GM23338 (cell line): ENCODE results near the gene TMEM116. TPM values are rescaled to one million over a fixed set of nuclear protein-coding genes. Genes with fewer than 3 reads are reported as not detected.

Source experiments
- ATAC-seq: fragments of 200-7000 bp; cut with Tn5 transposase; 3 replicates; pipeline ENCODE4 v1.9.1; 2020
- DNase-seq: peaks from one replicate; pipeline ENCODE4 v3.0.0-alpha.2; 2015; ENCODE audit warnings: low spot score
- H2AFZ ChIP-seq: fragments of 200-600 bp; sonication (generic); 2 replicates; pipeline ENCODE4 v1.8.0; 2016; ENCODE audit warnings: antibody characterized with exemption, mild to moderate bottlenecking, moderate library complexity
- H3F3A ChIP-seq: fragments of 200-600 bp; sonication (generic); replicated peaks from 2 replicates; pipeline ENCODE4 v1.8.0; 2017; ENCODE audit warnings: antibody characterized with exemption, mixed run types, low read depth
- H3K27ac ChIP-seq: fragments of 200-600 bp; sonication (generic); 2 replicates; pipeline ENCODE4 v1.6.1; 2016; ENCODE audit warnings: low read depth
- H3K27me3 ChIP-seq: fragments of 200-600 bp; sonication (generic); 2 replicates; pipeline ENCODE4 v1.8.0; 2016; ENCODE audit warnings: mild to moderate bottlenecking, mixed run types, moderate library complexity; ENCODE audit not compliant: insufficient read depth
- H3K36me3 ChIP-seq: fragments of 200-600 bp; sonication (generic); 2 replicates; pipeline ENCODE4 v1.8.0; 2016; ENCODE audit warnings: mild to moderate bottlenecking; ENCODE audit not compliant: insufficient read depth
- H3K4me1 ChIP-seq: fragments of 200-600 bp; sonication (generic); 2 replicates; pipeline ENCODE4 v1.8.0; 2016; ENCODE audit warnings: mild to moderate bottlenecking, moderate library complexity; ENCODE audit not compliant: insufficient read depth
- H3K4me2 ChIP-seq: fragments of 200-600 bp; sonication (generic); 2 replicates; pipeline ENCODE4 v1.7.1; 2017; ENCODE audit warnings: mixed run types
- H3K4me3 ChIP-seq: fragments of 200-600 bp; sonication (generic); 2 replicates; pipeline ENCODE4 v1.6.1; 2016; ENCODE audit warnings: mixed run types
- H3K79me2 ChIP-seq: fragments of 200-600 bp; sonication (generic); replicated peaks from 2 replicates; pipeline ENCODE4 v1.8.0; 2017; ENCODE audit warnings: mild to moderate bottlenecking; ENCODE audit not compliant: insufficient read depth
- H3K9me2 ChIP-seq: fragments of 200-600 bp; sonication (generic); 2 replicates; pipeline ENCODE4 v1.8.0; 2017; ENCODE audit not compliant: insufficient read depth
- H4K20me1 ChIP-seq: fragments of 200-600 bp; sonication (generic); replicated peaks from 2 replicates; pipeline ENCODE4 v1.8.0; 2017; ENCODE audit warnings: mild to moderate bottlenecking; ENCODE audit not compliant: insufficient read depth
- H3K27ac Mint-ChIP-seq: 2 replicates; pipeline ENCODE4 v1.8.0; 2020; ENCODE audit warnings: inconsistent platforms, mild to moderate bottlenecking, moderate library complexity, mixed read lengths
- H3K27me3 Mint-ChIP-seq: 3 replicates; pipeline ENCODE4 v1.8.0; 2022; ENCODE audit warnings: low read depth, mild to moderate bottlenecking, moderate library complexity, mixed read lengths, inconsistent platforms; ENCODE audit not compliant: insufficient read depth, poor library complexity
- H3K36me3 Mint-ChIP-seq: 3 replicates; pipeline ENCODE4 v1.8.0; 2021; ENCODE audit warnings: low read depth, mild to moderate bottlenecking, inconsistent platforms, moderate library complexity, mixed read lengths
- H3K4me1 Mint-ChIP-seq: 3 replicates; pipeline ENCODE4 v1.8.0; 2020; ENCODE audit warnings: mild to moderate bottlenecking, inconsistent platforms, mixed read lengths
- H3K4me3 Mint-ChIP-seq: 3 replicates; pipeline ENCODE4 v1.8.0; 2021; ENCODE audit warnings: moderate library complexity, mild to moderate bottlenecking, inconsistent platforms, mixed read lengths
- H3K9me3 Mint-ChIP-seq: 3 replicates; pipeline ENCODE4 v1.8.0; 2020; ENCODE audit warnings: moderate library complexity, mild to moderate bottlenecking, inconsistent platforms, mixed read lengths
- CREB1 ChIP-seq: fragments of 250-450 bp; sonication (Bioruptor Pico); IDR thresholded peaks from 2 replicates; pipeline ENCODE4 v1.5.0; 2020; ENCODE audit warnings: low read depth, mild to moderate bottlenecking, moderate library complexity
- ETS1 ChIP-seq: IDR thresholded peaks from 2 replicates; pipeline ENCODE4 v1.6.1; 2016; ENCODE audit warnings: antibody characterized with exemption
- EZH2 ChIP-seq: fragments of 200-600 bp; sonication (generic); IDR thresholded peaks from one replicate; pipeline ENCODE4 v1.8.0; 2017; ENCODE audit warnings: antibody characterized with exemption, mild to moderate bottlenecking, low read depth; ENCODE audit not compliant: unreplicated experiment
- EZH2phosphoT487 ChIP-seq: fragments of 200-600 bp; sonication (generic); IDR thresholded peaks from one replicate; pipeline ENCODE4 v1.8.1; 2018; ENCODE audit warnings: antibody characterized with exemption; ENCODE audit not compliant: unreplicated experiment
- JUNB ChIP-seq: IDR thresholded peaks from one replicate; pipeline ENCODE4 v1.6.1; 2016; ENCODE audit warnings: antibody characterized with exemption; ENCODE audit not compliant: unreplicated experiment
- POLR2AphosphoS5 ChIP-seq: IDR thresholded peaks from 2 replicates; pipeline ENCODE4 v1.6.1; 2016; ENCODE audit warnings: antibody characterized with exemption, low read depth
- REST ChIP-seq: IDR thresholded peaks from one replicate; pipeline ENCODE4 v1.6.1; 2018; ENCODE audit warnings: antibody characterized with exemption; ENCODE audit not compliant: unreplicated experiment
- STAT1 ChIP-seq: IDR thresholded peaks from one replicate; pipeline ENCODE4 v1.6.1; 2016; ENCODE audit warnings: antibody characterized with exemption; ENCODE audit not compliant: unreplicated experiment
- polyA plus RNA-seq: library from polyadenylated mRNA; unstranded; fragments of >200 nt; fragmentation: Nextera tagmentation; extraction: Ambion mirVana; gene quantifications from 2 replicates; pipeline ENCODE4 v1.2.1, GENCODE V29; 2016
- total RNA-seq: library from RNA; depleted of rRNA; stranded (reverse); fragments of >200 nt; shearing (Covaris generic); gene quantifications from 2 replicates; pipeline ENCODE4 v1.2.3, GENCODE V29; 2014
- TF ChIP-seq, protein P1 (sequence below): fragments of 250-450 bp; sonication (Bioruptor Pico); IDR thresholded peaks from 2 replicates; pipeline ENCODE4 v1.5.0; 2020; ENCODE audit warnings: mild to moderate bottlenecking, moderate library complexity

The TMEM116 gene
- total and polyA plus RNA-seq, 2 experiments from 2014 or later = 8.0 to 10.4 TPM

DNA sequence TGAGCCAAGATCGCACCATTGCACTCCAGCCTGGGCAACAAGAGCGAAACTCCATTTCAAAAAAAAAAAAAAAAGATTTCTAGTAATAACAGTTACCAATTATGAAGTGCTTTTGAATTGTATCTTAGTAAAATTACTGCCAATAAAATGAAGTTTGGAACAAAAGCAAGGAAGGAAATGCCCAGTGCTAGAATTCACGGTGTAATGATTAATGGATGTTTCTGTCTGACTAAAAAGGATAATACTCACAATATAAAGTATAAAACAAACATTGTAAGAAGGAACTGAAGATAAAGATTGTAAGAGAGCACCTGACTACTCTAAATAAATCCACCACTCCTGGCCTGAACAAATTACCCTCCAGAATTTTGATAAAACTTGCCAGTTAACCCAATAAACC, 4.0 kb downstream of the TMEM116 start:
- Mint-ChIP-seq H3K4me3 (no peak overlapping the region), H3K27ac (no peak overlapping the region; the same call in 1 of the 2 replicates), H3K27me3 (peaks cover 16% of the 10 kb centered on the region), H3K9me3 (no peaks in the 10 kb centered on the region), H3K36me3 (peaks cover 6% of the 10 kb centered on the region), H3K4me1 (peaks cover 33% of the 10 kb centered on the region)
- Histone ChIP-seq H2AFZ (no peak overlapping the region), H3K36me3 (no peaks in the 10 kb centered on the region), H3K79me2 (peaks cover 19% of the 10 kb centered on the region), H3K4me3 (no peak overlapping the region), H3K27ac (no peak overlapping the region), H4K20me1 (no peaks in the 10 kb centered on the region), H3K4me2 (no peak overlapping the region), H3K27me3 (no peaks in the 10 kb centered on the region), H3F3A (peaks cover 15% of the 10 kb centered on the region; the same call in 1 of the 2 replicates), H3K4me1 (peaks cover 16% of the 10 kb centered on the region), H3K9me2 (no peaks in the 10 kb centered on the region)
- DNase-seq = no peak
- ATAC-seq = no peak
- TF ChIP-seq ETS1 (no peak), STAT1 (no peak), REST (no peak), JUNB (no peak), CREB1 (no peak), POLR2AphosphoS5 (no peak), EZH2 (no peak), EZH2phosphoT487 (no peak)
- TF ChIP-seq, protein P1, sequence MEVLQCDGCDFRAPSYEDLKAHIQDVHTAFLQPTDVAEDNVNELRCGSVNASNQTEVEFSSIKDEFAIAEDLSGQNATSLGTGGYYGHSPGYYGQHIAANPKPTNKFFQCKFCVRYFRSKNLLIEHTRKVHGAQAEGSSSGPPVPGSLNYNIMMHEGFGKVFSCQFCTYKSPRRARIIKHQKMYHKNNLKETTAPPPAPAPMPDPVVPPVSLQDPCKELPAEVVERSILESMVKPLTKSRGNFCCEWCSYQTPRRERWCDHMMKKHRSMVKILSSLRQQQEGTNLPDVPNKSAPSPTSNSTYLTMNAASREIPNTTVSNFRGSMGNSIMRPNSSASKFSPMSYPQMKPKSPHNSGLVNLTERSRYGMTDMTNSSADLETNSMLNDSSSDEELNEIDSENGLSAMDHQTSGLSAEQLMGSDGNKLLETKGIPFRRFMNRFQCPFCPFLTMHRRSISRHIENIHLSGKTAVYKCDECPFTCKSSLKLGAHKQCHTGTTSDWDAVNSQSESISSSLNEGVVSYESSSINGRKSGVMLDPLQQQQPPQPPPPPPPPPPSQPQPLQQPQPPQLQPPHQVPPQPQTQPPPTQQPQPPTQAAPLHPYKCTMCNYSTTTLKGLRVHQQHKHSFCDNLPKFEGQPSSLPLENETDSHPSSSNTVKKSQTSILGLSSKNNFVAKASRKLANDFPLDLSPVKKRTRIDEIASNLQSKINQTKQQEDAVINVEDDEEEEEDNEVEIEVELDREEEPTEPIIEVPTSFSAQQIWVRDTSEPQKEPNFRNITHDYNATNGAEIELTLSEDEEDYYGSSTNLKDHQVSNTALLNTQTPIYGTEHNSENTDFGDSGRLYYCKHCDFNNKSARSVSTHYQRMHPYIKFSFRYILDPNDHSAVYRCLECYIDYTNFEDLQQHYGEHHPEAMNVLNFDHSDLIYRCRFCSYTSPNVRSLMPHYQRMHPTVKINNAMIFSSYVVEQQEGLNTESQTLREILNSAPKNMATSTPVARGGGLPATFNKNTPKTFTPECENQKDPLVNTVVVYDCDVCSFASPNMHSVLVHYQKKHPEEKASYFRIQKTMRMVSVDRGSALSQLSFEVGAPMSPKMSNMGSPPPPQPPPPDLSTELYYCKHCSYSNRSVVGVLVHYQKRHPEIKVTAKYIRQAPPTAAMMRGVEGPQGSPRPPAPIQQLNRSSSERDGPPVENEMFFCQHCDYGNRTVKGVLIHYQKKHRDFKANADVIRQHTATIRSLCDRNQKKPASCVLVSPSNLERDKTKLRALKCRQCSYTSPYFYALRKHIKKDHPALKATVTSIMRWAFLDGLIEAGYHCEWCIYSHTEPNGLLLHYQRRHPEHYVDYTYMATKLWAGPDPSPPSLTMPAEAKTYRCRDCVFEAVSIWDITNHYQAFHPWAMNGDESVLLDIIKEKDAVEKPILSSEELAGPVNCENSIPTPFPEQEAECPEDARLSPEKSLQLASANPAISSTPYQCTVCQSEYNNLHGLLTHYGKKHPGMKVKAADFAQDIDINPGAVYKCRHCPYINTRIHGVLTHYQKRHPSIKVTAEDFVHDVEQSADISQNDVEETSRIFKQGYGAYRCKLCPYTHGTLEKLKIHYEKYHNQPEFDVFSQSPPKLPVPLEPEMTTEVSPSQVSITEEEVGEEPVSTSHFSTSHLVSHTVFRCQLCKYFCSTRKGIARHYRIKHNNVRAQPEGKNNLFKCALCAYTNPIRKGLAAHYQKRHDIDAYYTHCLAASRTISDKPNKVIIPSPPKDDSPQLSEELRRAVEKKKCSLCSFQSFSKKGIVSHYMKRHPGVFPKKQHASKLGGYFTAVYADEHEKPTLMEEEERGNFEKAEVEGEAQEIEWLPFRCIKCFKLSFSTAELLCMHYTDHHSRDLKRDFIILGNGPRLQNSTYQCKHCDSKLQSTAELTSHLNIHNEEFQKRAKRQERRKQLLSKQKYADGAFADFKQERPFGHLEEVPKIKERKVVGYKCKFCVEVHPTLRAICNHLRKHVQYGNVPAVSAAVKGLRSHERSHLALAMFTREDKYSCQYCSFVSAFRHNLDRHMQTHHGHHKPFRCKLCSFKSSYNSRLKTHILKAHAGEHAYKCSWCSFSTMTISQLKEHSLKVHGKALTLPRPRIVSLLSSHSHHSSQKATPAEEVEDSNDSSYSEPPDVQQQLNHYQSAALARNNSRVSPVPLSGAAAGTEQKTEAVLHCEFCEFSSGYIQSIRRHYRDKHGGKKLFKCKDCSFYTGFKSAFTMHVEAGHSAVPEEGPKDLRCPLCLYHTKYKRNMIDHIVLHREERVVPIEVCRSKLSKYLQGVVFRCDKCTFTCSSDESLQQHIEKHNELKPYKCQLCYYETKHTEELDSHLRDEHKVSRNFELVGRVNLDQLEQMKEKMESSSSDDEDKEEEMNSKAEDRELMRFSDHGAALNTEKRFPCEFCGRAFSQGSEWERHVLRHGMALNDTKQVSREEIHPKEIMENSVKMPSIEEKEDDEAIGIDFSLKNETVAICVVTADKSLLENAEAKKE = no peak
